Measurements from ENCODE around the gene RBL2. TPM values are rescaled to one million over a fixed set of nuclear protein-coding genes. Genes with fewer than 3 reads are reported as not detected.

Gene RBL2
- total RNA-seq, 2 experiments from 2014 or later, result 102 TPM

DNA sequence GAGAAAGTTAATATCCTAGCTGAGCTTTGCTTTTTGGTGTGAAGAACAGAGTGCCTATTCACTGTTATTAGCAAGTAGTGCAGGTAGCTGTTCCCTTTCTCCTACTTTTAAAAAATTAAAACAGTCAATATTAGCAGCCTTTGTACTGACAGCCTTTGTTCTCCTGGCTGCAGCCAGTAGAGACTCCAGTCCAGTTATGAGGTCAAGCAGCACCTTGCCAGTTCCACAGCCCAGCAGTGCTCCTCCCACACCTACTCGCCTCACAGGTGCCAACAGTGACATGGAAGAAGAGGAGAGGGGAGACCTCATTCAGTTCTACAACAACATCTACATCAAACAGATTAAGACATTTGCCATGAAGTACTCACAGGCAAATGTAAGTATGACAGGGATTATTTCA lies 46.1 kb downstream of the RBL2 start:
- H3K36me3 ChIP-seq (ENCODE audit: insufficient read depth, low read length), result peaks cover 90% of the 10 kb centered on the region
- peaks cover 7 to 9% of the 10 kb centered on the region in 2 experiments for H3K9me3 ChIP-seq (ENCODE audit: control insufficient read depth in 1 of 2, insufficient read depth in 1 of 2, low read length in 2 of 2)
- ATAC-seq (ENCODE audit: poor library complexity) (no peak), DNase-seq (no peak)
- no peaks in the 10 kb centered on the region for H3K27me3 ChIP-seq (ENCODE audit: control insufficient read depth in 1 of 2, insufficient read depth in 2 of 2, low read length in 2 of 2)
- no peaks in the 10 kb centered on the region for H3K27me3 Mint-ChIP-seq
- intact Hi-C loops (cut with DNase I, micrococcal nuclease), result no loop called here
- peaks cover 4% of the 10 kb centered on the region for H3K9me3 Mint-ChIP-seq
- POLR2A ChIA-PET, result interaction anchor here (0.9 to 5.9 kb wide), 7 partner anchors 10 to 45 kb away, joined by 3 to 39 read pairs (median 7); partner anchors contain the start of genes AKTIP and RBL2
- H3K27ac ChIP-seq (ENCODE audit: low read depth in 1 of 2, low read length in 2 of 2), result peak overlapping the region in 1 of 2 donors; percentile 8
- peaks cover 66% of the 10 kb centered on the region for H3K4me1 Mint-ChIP-seq (ENCODE audit: low read depth)
- TF ChIP-seq, protein P1, sequence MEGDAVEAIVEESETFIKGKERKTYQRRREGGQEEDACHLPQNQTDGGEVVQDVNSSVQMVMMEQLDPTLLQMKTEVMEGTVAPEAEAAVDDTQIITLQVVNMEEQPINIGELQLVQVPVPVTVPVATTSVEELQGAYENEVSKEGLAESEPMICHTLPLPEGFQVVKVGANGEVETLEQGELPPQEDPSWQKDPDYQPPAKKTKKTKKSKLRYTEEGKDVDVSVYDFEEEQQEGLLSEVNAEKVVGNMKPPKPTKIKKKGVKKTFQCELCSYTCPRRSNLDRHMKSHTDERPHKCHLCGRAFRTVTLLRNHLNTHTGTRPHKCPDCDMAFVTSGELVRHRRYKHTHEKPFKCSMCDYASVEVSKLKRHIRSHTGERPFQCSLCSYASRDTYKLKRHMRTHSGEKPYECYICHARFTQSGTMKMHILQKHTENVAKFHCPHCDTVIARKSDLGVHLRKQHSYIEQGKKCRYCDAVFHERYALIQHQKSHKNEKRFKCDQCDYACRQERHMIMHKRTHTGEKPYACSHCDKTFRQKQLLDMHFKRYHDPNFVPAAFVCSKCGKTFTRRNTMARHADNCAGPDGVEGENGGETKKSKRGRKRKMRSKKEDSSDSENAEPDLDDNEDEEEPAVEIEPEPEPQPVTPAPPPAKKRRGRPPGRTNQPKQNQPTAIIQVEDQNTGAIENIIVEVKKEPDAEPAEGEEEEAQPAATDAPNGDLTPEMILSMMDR (IDR thresholded peaks at IDR 0.05), result no peak
- no peak overlapping the region for H3K4me3 Mint-ChIP-seq
- H3K36me3 Mint-ChIP-seq (ENCODE audit: low read depth), result peaks cover 100% of the 10 kb centered on the region
- CTCF ChIA-PET, result interaction anchor here (1.3 kb wide), 1 partner anchor 18 kb away, joined by 3 read pairs; no protein-coding TSS in a partner anchor
- peak overlapping the region; percentile 74 for H3K27ac Mint-ChIP-seq
- no peak overlapping the region for H3K4me3 ChIP-seq (ENCODE audit: low read length)
- peaks cover 7% of the 10 kb centered on the region for H3K4me1 ChIP-seq (ENCODE audit: insufficient read depth, low read length)

DNA sequence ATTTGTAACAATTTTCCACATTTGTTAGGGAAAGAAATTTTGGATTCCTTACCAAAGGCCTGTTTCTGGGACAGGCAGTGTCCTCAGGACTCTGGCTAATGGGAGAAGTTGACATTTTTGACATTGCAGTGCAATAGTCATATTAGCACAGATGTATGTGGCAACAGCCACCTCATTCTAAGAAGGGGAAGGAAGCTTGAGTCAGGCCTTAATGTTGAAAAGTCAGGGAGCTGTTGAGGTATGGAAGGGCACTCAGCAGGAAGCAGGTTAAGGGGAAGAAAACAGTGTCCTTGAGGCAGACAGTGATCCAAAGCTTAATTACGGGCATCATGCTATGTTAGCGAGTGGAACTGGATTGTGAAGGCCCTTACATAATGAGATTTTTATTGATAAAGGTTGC lies 47.9 kb downstream of the RBL2 start:
- Mint-ChIP-seq H3K27ac (peak overlapping the region; percentile 74), H3K4me3 (no peak overlapping the region), H3K36me3 (ENCODE audit: low read depth) (peaks cover 100% of the 10 kb centered on the region), H3K9me3 (peaks cover 11% of the 10 kb centered on the region), H3K27me3 (no peaks in the 10 kb centered on the region), H3K4me1 (ENCODE audit: low read depth) (peaks cover 62% of the 10 kb centered on the region)
- ATAC-seq (ENCODE audit: poor library complexity) (no peak), DNase-seq (peak in 2 of 14 experiments; percentile 32 to 45)
- intact Hi-C loops (cut with DNase I, micrococcal nuclease), result loop anchor here in 1 of 2 experiments (2.0 kb wide), 1 partner anchor 17 kb away; no protein-coding TSS in a partner anchor
- CTCF ChIA-PET, result no interaction called here
- Histone ChIP-seq H3K4me3 (ENCODE audit: low read length) (no peak overlapping the region), H3K4me1 (ENCODE audit: insufficient read depth, low read length) (peaks cover 7% of the 10 kb centered on the region), H3K9me3 (ENCODE audit: control insufficient read depth in 1 of 2, insufficient read depth in 1 of 2, low read length in 2 of 2) (peaks cover 17 to 24% of the 10 kb centered on the region in 2 experiments), H3K27ac (ENCODE audit: low read depth in 1 of 2, low read length in 2 of 2) (no peak overlapping the region), H3K27me3 (ENCODE audit: control insufficient read depth in 1 of 2, insufficient read depth in 2 of 2, low read length in 2 of 2) (no peaks in the 10 kb centered on the region), H3K36me3 (ENCODE audit: insufficient read depth, low read length) (peaks cover 99% of the 10 kb centered on the region)
- TF ChIP-seq, protein P1 (IDR thresholded peaks at IDR 0.05), result no peak
- POLR2A ChIA-PET, result interaction anchor here (1.0 to 5.9 kb wide), 3 partner anchors 16 to 25 kb away, joined by 3 to 39 read pairs (median 4); no protein-coding TSS in a partner anchor

DNA sequence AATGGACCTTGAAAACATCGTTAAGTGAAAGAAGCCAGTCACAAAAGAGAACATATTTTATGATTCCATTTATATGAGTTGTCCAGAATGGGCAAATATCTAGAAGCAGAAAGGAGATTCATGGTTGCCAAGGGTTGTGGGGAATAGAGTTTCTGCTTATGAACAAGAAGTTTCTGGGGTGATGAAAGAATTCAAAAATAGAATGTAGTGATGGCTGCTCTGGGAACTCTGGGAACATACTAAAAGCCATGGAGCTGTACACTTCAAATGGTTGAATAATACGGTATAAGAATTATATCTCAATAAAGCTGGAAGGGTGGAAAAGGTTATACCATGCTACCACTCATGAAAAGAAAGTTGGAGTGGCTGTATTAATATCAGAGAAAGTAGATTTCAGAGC lies 50.3 kb downstream of the RBL2 start:
- ChIA-PET CTCF (no interaction called here), POLR2A (no interaction called here)
- Histone ChIP-seq H3K9me3 (ENCODE audit: control insufficient read depth in 1 of 2, insufficient read depth in 1 of 2, low read length in 2 of 2) (peaks cover 17 to 28% of the 10 kb centered on the region in 2 experiments), H3K27ac (ENCODE audit: low read depth in 1 of 2, low read length in 2 of 2) (no peak overlapping the region), H3K27me3 (ENCODE audit: control insufficient read depth in 1 of 2, insufficient read depth in 2 of 2, low read length in 2 of 2) (no peaks in the 10 kb centered on the region), H3K4me3 (ENCODE audit: low read length) (no peak overlapping the region), H3K36me3 (ENCODE audit: insufficient read depth, low read length) (peaks cover 97% of the 10 kb centered on the region), H3K4me1 (ENCODE audit: insufficient read depth, low read length) (no peaks in the 10 kb centered on the region)
- Mint-ChIP-seq H3K27ac (peak overlapping the region; percentile 58), H3K9me3 (peaks cover 14% of the 10 kb centered on the region), H3K4me3 (no peak overlapping the region), H3K27me3 (no peaks in the 10 kb centered on the region), H3K4me1 (ENCODE audit: low read depth) (peaks cover 63% of the 10 kb centered on the region), H3K36me3 (ENCODE audit: low read depth) (peaks cover 100% of the 10 kb centered on the region)
- ATAC-seq (ENCODE audit: poor library complexity) (no peak), DNase-seq (no peak)
- TF ChIP-seq, protein P1 (IDR thresholded peaks at IDR 0.05), result no peak
- intact Hi-C loops (cut with DNase I, micrococcal nuclease), result loop anchor here in 1 of 2 experiments (2.0 kb wide), 1 partner anchor 24 kb away; no protein-coding TSS in a partner anchor
